H9 (cell line): ENCODE data around the gene ZNF213. TPM values are rescaled to one million over a fixed set of nuclear protein-coding genes. Genes with fewer than 3 reads are reported as not detected.

Experiments
- DNase-seq: peaks from one replicate; pipeline ENCODE4 v3.0.0-alpha.2; 2017
- H2AFZ ChIP-seq: one replicate; pipeline ENCODE4 v1.6.1; 2013; ENCODE audit warnings: mild to moderate bottlenecking, low read length, control low read depth, moderate library complexity
- H2AK5ac ChIP-seq: 2 replicates; pipeline ENCODE4 v1.6.1; 2013; ENCODE audit warnings: low read length, control low read depth, mixed read lengths; ENCODE audit not compliant: insufficient read length
- H2BK120ac ChIP-seq: one replicate; pipeline ENCODE4 v1.6.1; 2013; ENCODE audit warnings: low read depth, mild to moderate bottlenecking, low read length, control low read depth, inconsistent platforms; ENCODE audit not compliant: poor library complexity, severe bottlenecking
- H2BK12ac ChIP-seq: 2 replicates; pipeline ENCODE4 v1.6.1; 2013; ENCODE audit warnings: low read length, control low read depth, mixed read lengths, low read depth; ENCODE audit not compliant: insufficient read length
- H2BK15ac ChIP-seq: 2 replicates; pipeline ENCODE4 v1.6.1; 2013; ENCODE audit warnings: low read depth, low read length, control low read depth
- H2BK20ac ChIP-seq: one replicate; pipeline ENCODE4 v1.6.1; 2013; ENCODE audit warnings: low read depth, mild to moderate bottlenecking, low read length, control low read depth, inconsistent platforms; ENCODE audit not compliant: poor library complexity, severe bottlenecking
- H2BK5ac ChIP-seq: 2 replicates; pipeline ENCODE4 v1.6.1; 2013; ENCODE audit warnings: low read length, control low read depth, mixed read lengths; ENCODE audit not compliant: insufficient read length
- H3K14ac ChIP-seq: 2 replicates; pipeline ENCODE4 v1.6.1; 2013; ENCODE audit warnings: low read length, control low read depth; ENCODE audit not compliant: insufficient read depth
- H3K18ac ChIP-seq: 2 replicates; pipeline ENCODE4 v1.6.1; 2013; ENCODE audit warnings: low read depth, mild to moderate bottlenecking, mixed read lengths, low read length, control low read depth; ENCODE audit not compliant: insufficient read length
- H3K23ac ChIP-seq: 2 replicates; pipeline ENCODE4 v1.6.1; 2013; ENCODE audit warnings: low read length, control low read depth, mixed read lengths, low read depth; ENCODE audit not compliant: insufficient read length
- H3K23me2 ChIP-seq: 2 replicates; pipeline ENCODE4 v1.6.1; 2013; ENCODE audit warnings: low read depth, mild to moderate bottlenecking, mixed read lengths, low read length, control low read depth; ENCODE audit not compliant: insufficient read length, poor library complexity, severe bottlenecking
- H3K27ac ChIP-seq: 2 replicates; pipeline ENCODE4 v1.5.1; 2013; ENCODE audit warnings: low read length, control low read depth, mixed read lengths, low read depth; ENCODE audit not compliant: insufficient read length
- H3K27me3 ChIP-seq: 2 replicates; pipeline ENCODE4 v1.6.1; 2013; ENCODE audit warnings: low read length, control low read depth, inconsistent platforms; ENCODE audit not compliant: insufficient read depth
- H3K4ac ChIP-seq: 2 replicates; pipeline ENCODE4 v1.6.1; 2013; ENCODE audit warnings: low read depth, mild to moderate bottlenecking, control low read depth, inconsistent platforms, low read length, moderate library complexity
- H3K4me1 ChIP-seq: 2 replicates; pipeline ENCODE4 v1.6.1; 2013; ENCODE audit warnings: low read length, control low read depth, inconsistent platforms; ENCODE audit not compliant: insufficient read depth
- H3K4me2 ChIP-seq: 2 replicates; pipeline ENCODE4 v1.6.1; 2013; ENCODE audit warnings: low read length, control low read depth, mixed read lengths; ENCODE audit not compliant: insufficient read length, insufficient read depth
- H3K56ac ChIP-seq: 2 replicates; pipeline ENCODE4 v1.6.1; 2013; ENCODE audit warnings: low read depth, mild to moderate bottlenecking, mixed read lengths, low read length, control low read depth; ENCODE audit not compliant: insufficient read length
- H3K79me1 ChIP-seq: 2 replicates; pipeline ENCODE4 v1.6.1; 2013; ENCODE audit warnings: low read depth, mild to moderate bottlenecking, moderate library complexity, low read length, control low read depth, inconsistent platforms; ENCODE audit not compliant: insufficient read depth, poor library complexity, severe bottlenecking
- H3K79me2 ChIP-seq: 2 replicates; pipeline ENCODE4 v1.6.1; 2013; ENCODE audit warnings: low read length, control low read depth, inconsistent platforms; ENCODE audit not compliant: insufficient read depth
- H3K9ac ChIP-seq: 2 replicates; pipeline ENCODE4 v1.6.1; 2013; ENCODE audit warnings: low read length, control low read depth, mixed read lengths; ENCODE audit not compliant: insufficient read length; ENCODE audit errors: extremely low read depth
- H3K9me3 ChIP-seq: one replicate; pipeline ENCODE4 v1.6.1; 2013; ENCODE audit warnings: low read depth, low read length, inconsistent platforms; ENCODE audit not compliant: control insufficient read depth
- H3T11ph ChIP-seq: one replicate; pipeline ENCODE4 v1.6.1; 2013; ENCODE audit warnings: mild to moderate bottlenecking, low read length, control low read depth, inconsistent platforms
- H4K20me1 ChIP-seq: one replicate; pipeline ENCODE4 v1.6.1; 2013; ENCODE audit not compliant: control insufficient read depth, insufficient read length, insufficient read depth
- H4K5ac ChIP-seq: 2 replicates; pipeline ENCODE4 v1.6.1; 2013; ENCODE audit warnings: low read depth, mild to moderate bottlenecking, mixed read lengths, low read length, control low read depth; ENCODE audit not compliant: insufficient read length
- H4K8ac ChIP-seq: replicated peaks from 2 replicates; pipeline ENCODE4 v1.6.1; 2013; ENCODE audit warnings: low read length, control low read depth, mixed read lengths, low read depth; ENCODE audit not compliant: insufficient read length
- H4K91ac ChIP-seq: 2 replicates; pipeline ENCODE4 v1.6.1; 2013; ENCODE audit warnings: low read depth, mild to moderate bottlenecking, moderate library complexity, mixed read lengths, low read length, control low read depth; ENCODE audit not compliant: insufficient read length
- H3K27ac Mint-ChIP-seq, 3 experiments: 2 replicates in 2 of 3; 3 replicates in 1 of 3; pipeline ENCODE4 v1.8.0; 2020 to 2021; ENCODE audit warnings: mixed read lengths in 3 of 3, mild to moderate bottlenecking in 1 of 3, moderate library complexity in 1 of 3
- H3K27me3 Mint-ChIP-seq: 2 replicates; pipeline ENCODE4 v1.8.0; 2021; ENCODE audit warnings: low read depth, mild to moderate bottlenecking, moderate library complexity, mixed read lengths
- H3K36me3 Mint-ChIP-seq, 3 experiments: 2 replicates in 2 of 3; 3 replicates in 1 of 3; pipeline ENCODE4 v1.8.0; 2020 to 2021; ENCODE audit warnings: low read depth in 3 of 3, mixed read lengths in 3 of 3; ENCODE audit not compliant: insufficient read depth in 1 of 3
- H3K4me1 Mint-ChIP-seq, 2 experiments: 2 replicates each; pipeline ENCODE4 v1.8.0; 2020; ENCODE audit warnings: mixed read lengths in 2 of 2
- H3K4me3 Mint-ChIP-seq, 2 experiments: 2 replicates in 1 of 2; 3 replicates in 1 of 2; pipeline ENCODE4 v1.8.0; 2020 to 2021; ENCODE audit warnings: mild to moderate bottlenecking in 2 of 2, mixed read lengths in 2 of 2, moderate library complexity in 1 of 2
- H3K9me3 Mint-ChIP-seq, 2 experiments: 2 replicates in 1 of 2; 3 replicates in 1 of 2; pipeline ENCODE4 v1.8.0; 2020; ENCODE audit warnings: mild to moderate bottlenecking in 2 of 2, mixed read lengths in 2 of 2, moderate library complexity in 1 of 2
- WGBS: extraction: QIAGEN DNeasy Blood & Tissue Kit; methylation state at CpG from one replicate; pipeline ENCODE4 v1.1.7; 2013; ENCODE audit warnings: missing lambda C conversion rate, low lambda C conversion rate, mixed read lengths; ENCODE audit not compliant: insufficient read length; ENCODE audit errors: extremely low coverage; 5-methylcytosine and 5-hydroxymethylcytosine counted together
- total RNA-seq: library from RNA; stranded (reverse); gene quantifications from 2 replicates; pipeline ENCODE4 v1.2.1, GENCODE V29; 2021
- TF ChIP-seq, protein P1 (sequence below): fragments of 200-600 bp; sonication (generic); conservative IDR thresholded peaks from 3 replicates; pipeline ENCODE4 v1.8.0; 2021; ENCODE audit warnings: antibody characterized with exemption, mild to moderate bottlenecking

Gene ZNF213
- total RNA-seq, 1 experiment from 2014 or later: 6.4 TPM

DNA sequence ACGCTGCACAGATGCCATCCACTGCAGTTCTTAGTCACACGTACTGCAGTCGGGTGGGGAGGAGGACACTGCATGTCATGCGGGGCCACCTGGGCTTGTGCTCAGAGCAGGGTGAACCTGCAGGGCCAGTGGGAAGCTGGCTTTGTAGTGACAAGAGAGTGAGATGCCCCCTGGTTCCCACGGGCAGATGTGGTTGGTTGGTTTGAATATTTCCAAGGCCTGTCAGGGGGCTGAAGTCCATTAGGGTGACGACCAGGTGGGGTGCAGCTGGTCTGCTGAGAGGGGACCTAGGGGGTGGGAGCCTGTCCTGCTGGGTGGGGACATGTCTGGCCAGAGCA lies 14.3 kb downstream of the ZNF213 start:
- Histone ChIP-seq H3K27me3 (no peaks in the 10 kb centered on the region), H3K14ac (no peak overlapping the region), H2BK120ac (no peak overlapping the region), H2BK12ac (no peak overlapping the region), H3K79me1 (no peaks in the 10 kb centered on the region), H3K79me2 (no peaks in the 10 kb centered on the region), H4K8ac (no peak overlapping the region), H3K9me3 (no peaks in the 10 kb centered on the region), H3K9ac (no peak overlapping the region), H3T11ph (no peak overlapping the region), H4K20me1 (no peaks in the 10 kb centered on the region), H3K4me2 (peak overlapping the region; percentile 76), H2BK20ac (no peak overlapping the region), H2BK15ac (no peak overlapping the region), H3K4me1 (no peaks in the 10 kb centered on the region), H3K23ac (no peak overlapping the region), H4K5ac (no peak overlapping the region), H2BK5ac (no peak overlapping the region), H3K23me2 (peaks cover 13% of the 10 kb centered on the region), H3K4ac (no peak overlapping the region), H2AK5ac (no peak overlapping the region), H4K91ac (no peak overlapping the region), H3K56ac (no peak overlapping the region), H3K18ac (no peak overlapping the region), H3K27ac (no peak overlapping the region), H2AFZ (no peak overlapping the region)
- TF ChIP-seq, protein P1, sequence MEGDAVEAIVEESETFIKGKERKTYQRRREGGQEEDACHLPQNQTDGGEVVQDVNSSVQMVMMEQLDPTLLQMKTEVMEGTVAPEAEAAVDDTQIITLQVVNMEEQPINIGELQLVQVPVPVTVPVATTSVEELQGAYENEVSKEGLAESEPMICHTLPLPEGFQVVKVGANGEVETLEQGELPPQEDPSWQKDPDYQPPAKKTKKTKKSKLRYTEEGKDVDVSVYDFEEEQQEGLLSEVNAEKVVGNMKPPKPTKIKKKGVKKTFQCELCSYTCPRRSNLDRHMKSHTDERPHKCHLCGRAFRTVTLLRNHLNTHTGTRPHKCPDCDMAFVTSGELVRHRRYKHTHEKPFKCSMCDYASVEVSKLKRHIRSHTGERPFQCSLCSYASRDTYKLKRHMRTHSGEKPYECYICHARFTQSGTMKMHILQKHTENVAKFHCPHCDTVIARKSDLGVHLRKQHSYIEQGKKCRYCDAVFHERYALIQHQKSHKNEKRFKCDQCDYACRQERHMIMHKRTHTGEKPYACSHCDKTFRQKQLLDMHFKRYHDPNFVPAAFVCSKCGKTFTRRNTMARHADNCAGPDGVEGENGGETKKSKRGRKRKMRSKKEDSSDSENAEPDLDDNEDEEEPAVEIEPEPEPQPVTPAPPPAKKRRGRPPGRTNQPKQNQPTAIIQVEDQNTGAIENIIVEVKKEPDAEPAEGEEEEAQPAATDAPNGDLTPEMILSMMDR: no peak
- Mint-ChIP-seq H3K36me3 (no peaks in the 10 kb centered on the region), H3K27me3 (peaks cover 41% of the 10 kb centered on the region), H3K4me3 (peak overlapping the region; percentile 85 to 90), H3K4me1 (peaks cover 7 to 12% of the 10 kb centered on the region in 2 experiments), H3K27ac (no peak overlapping the region; a peak in 1 of 7 replicates), H3K9me3 (peaks cover 3 to 8% of the 10 kb centered on the region in 2 experiments; a peak in 2 of 5 replicates)
- no CpG with 5 or more reads among the region's 6 CpGs for WGBS
- DNase-seq: no peak
